CD4-positive, alpha-beta T cell (primary cell): ENCODE data around the gene PTPRN2. TPM values are rescaled to one million over a fixed set of nuclear protein-coding genes. Genes with fewer than 3 reads are reported as not detected.

ENCODE experiments used
- ATAC-seq: fragments of 200-7000 bp; cut with Tn5 transposase; one replicate; pipeline ENCODE4 v1.10.0; 2022; ENCODE audit warnings: mild to moderate bottlenecking; ENCODE audit not compliant: poor library complexity
- CTCF ChIA-PET: fragments of 350-600 bp; sonication (Branson Sonifier 250); formaldehyde crosslinking; loops from one replicate; lab custom pipeline; 2021; ENCODE audit warnings: antibody characterized with exemption, inconsistent platforms; lab: Charles Lee
- POLR2A ChIA-PET: fragments of 350-600 bp; sonication (Branson Sonifier 250); formaldehyde crosslinking; loops from one replicate; lab custom pipeline; 2021; ENCODE audit warnings: antibody characterized with exemption, inconsistent platforms; lab: Charles Lee
- DNase-seq, 14 experiments: peaks; one replicate each; pipeline ENCODE4 v3.0.0-alpha.2; 2013 to 2020; ENCODE audit warnings: mixed read lengths in 2 of 14
- H3K27ac ChIP-seq, 2 donors: one replicate each; pipeline versions ENCODE4 v1.5.1 to v1.7.0; 2013; ENCODE audit warnings: low read length in 2 of 2, low read depth in 1 of 2, mild to moderate bottlenecking in 1 of 2
- H3K27me3 ChIP-seq, 2 experiments: 1 replicate in 1 of 2; 2 replicates in 1 of 2; pipeline versions ENCODE4 v1.6.1 to v1.7.0; 2013; ENCODE audit warnings: low read length in 2 of 2, control low read depth in 1 of 2, mild to moderate bottlenecking in 1 of 2, moderate library complexity in 1 of 2; ENCODE audit not compliant: insufficient read depth in 2 of 2, control insufficient read depth in 1 of 2
- H3K36me3 ChIP-seq: one replicate; pipeline ENCODE4 v1.6.1; 2013; ENCODE audit warnings: low read length, control low read depth; ENCODE audit not compliant: insufficient read depth
- H3K4me1 ChIP-seq: one replicate; pipeline ENCODE4 v1.6.1; 2013; ENCODE audit warnings: low read length, control low read depth; ENCODE audit not compliant: insufficient read depth
- H3K4me3 ChIP-seq: one replicate; pipeline ENCODE4 v1.5.1; 2013; ENCODE audit warnings: mild to moderate bottlenecking, low read length, moderate library complexity
- H3K9me3 ChIP-seq, 2 experiments: 1 replicate in 1 of 2; 2 replicates in 1 of 2; pipeline versions ENCODE4 v1.6.1 to v1.7.0; 2013; ENCODE audit warnings: low read length in 2 of 2, mild to moderate bottlenecking in 2 of 2, control low read depth in 1 of 2, moderate library complexity in 1 of 2; ENCODE audit not compliant: control insufficient read depth in 1 of 2, insufficient read depth in 1 of 2
- H3K27ac Mint-ChIP-seq: one replicate; pipeline ENCODE4 v1.8.0; 2020; ENCODE audit warnings: mixed read lengths
- H3K27me3 Mint-ChIP-seq: one replicate; pipeline ENCODE4 v1.8.0; 2021; ENCODE audit warnings: mixed read lengths
- H3K36me3 Mint-ChIP-seq: one replicate; pipeline ENCODE4 v1.8.0; 2021; ENCODE audit warnings: low read depth, mixed read lengths
- H3K4me1 Mint-ChIP-seq: one replicate; pipeline ENCODE4 v1.8.0; 2021; ENCODE audit warnings: low read depth, mixed read lengths
- H3K4me3 Mint-ChIP-seq: one replicate; pipeline ENCODE4 v1.8.0; 2020; ENCODE audit warnings: mild to moderate bottlenecking, mixed read lengths
- H3K9me3 Mint-ChIP-seq: one replicate; pipeline ENCODE4 v1.8.0; 2020; ENCODE audit warnings: mixed read lengths
- intact Hi-C, 2 experiments: fragments of 100-400 bp; cut with DNase I in 1 of 2; cut with micrococcal nuclease in 1 of 2; formaldehyde crosslinking; loops; one replicate each; pipeline versions ENCODE4 v1.15.1 to v1.9.0; 2023 to 2025; cut with DNase I, micrococcal nuclease
- total RNA-seq, 174 experiments: library from RNA in 2 of 174; stranded (reverse) in 2 of 174; gene quantifications; one replicate each; pipeline ENCODE4 v1.2.3 and lab custom pipeline; 2021 to 2026
- TF ChIP-seq, protein P1 (sequence below): fragments of 200-600 bp; IDR thresholded peaks from one replicate; pipeline ENCODE4 v1.8.0; 2022; ENCODE audit warnings: antibody characterized with exemption, mild to moderate bottlenecking

PTPRN2 gene
- total RNA-seq, 2 experiments from 2014 or later, result 0.34 to 0.44 TPM

DNA sequence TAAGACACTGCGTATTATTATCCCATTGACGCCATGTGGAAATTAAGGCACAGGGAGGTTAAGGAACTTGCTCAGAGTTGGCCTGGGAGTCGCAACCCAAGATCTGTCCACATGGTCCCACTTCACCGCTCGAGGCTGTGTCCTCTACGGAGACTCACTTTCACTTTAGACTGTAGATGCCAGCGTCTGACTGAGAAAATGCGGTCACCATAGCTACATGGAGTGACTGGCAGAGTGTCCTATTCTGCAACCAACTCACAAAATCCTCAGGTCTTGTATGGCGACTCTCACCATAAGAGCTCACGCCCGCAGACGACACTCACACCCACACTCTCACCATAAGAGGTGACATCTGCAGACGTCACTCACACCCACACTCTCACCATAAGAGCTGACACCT is 257.9 kb downstream of the PTPRN2 start:
- CTCF ChIA-PET, result no interaction called here
- DNase-seq, result no peak
- no peak overlapping the region for H3K4me3 ChIP-seq
- H3K9me3 Mint-ChIP-seq, result peaks cover 11% of the 10 kb centered on the region
- no peak overlapping the region for H3K27ac Mint-ChIP-seq
- no peak overlapping the region for H3K27ac ChIP-seq
- intact Hi-C loops, result no loop called here
- H3K4me3 Mint-ChIP-seq, result no peak overlapping the region
- peaks cover 0 to 39% of the 10 kb centered on the region in 2 experiments for H3K9me3 ChIP-seq
- H3K36me3 ChIP-seq, result no peaks in the 10 kb centered on the region
- POLR2A ChIA-PET, result no interaction called here
- no peaks in the 10 kb centered on the region for H3K36me3 Mint-ChIP-seq
- no peak for ATAC-seq
- H3K4me1 ChIP-seq, result no peaks in the 10 kb centered on the region
- H3K27me3 Mint-ChIP-seq, result peaks cover 8% of the 10 kb centered on the region
- TF ChIP-seq, protein P1, sequence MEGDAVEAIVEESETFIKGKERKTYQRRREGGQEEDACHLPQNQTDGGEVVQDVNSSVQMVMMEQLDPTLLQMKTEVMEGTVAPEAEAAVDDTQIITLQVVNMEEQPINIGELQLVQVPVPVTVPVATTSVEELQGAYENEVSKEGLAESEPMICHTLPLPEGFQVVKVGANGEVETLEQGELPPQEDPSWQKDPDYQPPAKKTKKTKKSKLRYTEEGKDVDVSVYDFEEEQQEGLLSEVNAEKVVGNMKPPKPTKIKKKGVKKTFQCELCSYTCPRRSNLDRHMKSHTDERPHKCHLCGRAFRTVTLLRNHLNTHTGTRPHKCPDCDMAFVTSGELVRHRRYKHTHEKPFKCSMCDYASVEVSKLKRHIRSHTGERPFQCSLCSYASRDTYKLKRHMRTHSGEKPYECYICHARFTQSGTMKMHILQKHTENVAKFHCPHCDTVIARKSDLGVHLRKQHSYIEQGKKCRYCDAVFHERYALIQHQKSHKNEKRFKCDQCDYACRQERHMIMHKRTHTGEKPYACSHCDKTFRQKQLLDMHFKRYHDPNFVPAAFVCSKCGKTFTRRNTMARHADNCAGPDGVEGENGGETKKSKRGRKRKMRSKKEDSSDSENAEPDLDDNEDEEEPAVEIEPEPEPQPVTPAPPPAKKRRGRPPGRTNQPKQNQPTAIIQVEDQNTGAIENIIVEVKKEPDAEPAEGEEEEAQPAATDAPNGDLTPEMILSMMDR, result no peak
- H3K27me3 ChIP-seq, result no peaks in the 10 kb centered on the region
- H3K4me1 Mint-ChIP-seq, result no peaks in the 10 kb centered on the region

- H3K4me1 ChIP-seq, result no peaks in the 10 kb centered on the region
- POLR2A ChIA-PET, result no interaction called here
- no peaks in the 10 kb centered on the region for H3K27me3 ChIP-seq
- intact Hi-C loops, result no loop called here
- no peak overlapping the region for H3K27ac Mint-ChIP-seq
- no peaks in the 10 kb centered on the region for H3K4me1 Mint-ChIP-seq
- DNase-seq (no peak), ATAC-seq (no peak)
- peaks cover 9% of the 10 kb centered on the region for H3K9me3 Mint-ChIP-seq
- no peaks in the 10 kb centered on the region for H3K36me3 Mint-ChIP-seq
- CTCF ChIA-PET, result no interaction called here
- H3K9me3 ChIP-seq, result peaks cover 0 to 45% of the 10 kb centered on the region in 2 experiments
- H3K27me3 Mint-ChIP-seq, result peaks cover 8% of the 10 kb centered on the region
- H3K27ac ChIP-seq, result no peak overlapping the region
- TF ChIP-seq, protein P1, result no peak
- H3K4me3 Mint-ChIP-seq, result no peak overlapping the region
- H3K36me3 ChIP-seq, result no peaks in the 10 kb centered on the region
- no peak overlapping the region for H3K4me3 ChIP-seq
These were observed 258.5 kb downstream of the PTPRN2 start for GRCh38 chr7:158329014-158329610.

DNA sequence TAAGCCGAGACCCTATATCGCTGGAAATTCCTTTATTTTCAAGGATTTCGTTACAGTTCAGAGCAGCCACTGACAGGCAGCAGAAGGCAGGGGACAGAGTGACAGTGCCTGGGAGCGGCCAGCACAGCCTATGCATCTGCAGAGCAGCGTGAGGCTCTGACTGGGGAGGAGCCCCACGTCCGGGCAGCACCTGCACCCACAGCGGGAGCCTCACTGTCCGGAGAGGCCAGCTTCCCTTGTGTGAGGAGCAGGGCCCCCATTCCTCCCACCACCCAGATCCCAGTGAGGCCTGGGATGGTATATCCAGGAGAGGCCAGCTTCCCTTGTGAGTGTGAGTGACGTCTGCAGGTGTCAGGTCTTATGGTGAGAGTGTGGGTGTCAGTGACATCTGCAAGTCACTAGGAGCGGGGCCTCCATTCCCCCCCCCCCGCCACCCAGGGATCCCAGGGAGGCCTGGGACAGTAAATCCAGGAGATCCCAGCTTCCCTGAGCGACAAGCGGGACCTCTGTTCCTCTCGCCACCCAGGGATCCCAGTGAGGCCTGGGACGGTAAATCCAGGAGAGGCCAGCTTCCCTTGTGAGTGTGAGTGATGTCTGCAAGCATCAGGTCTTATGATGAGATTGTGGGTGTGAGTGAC is 259.1 kb downstream of the PTPRN2 start:
- no peak overlapping the region for H3K4me3 Mint-ChIP-seq
- H3K4me3 ChIP-seq, result no peak overlapping the region
- ChIA-PET CTCF (no interaction called here), POLR2A (no interaction called here)
- ATAC-seq (no peak), DNase-seq (no peak)
- no peaks in the 10 kb centered on the region for H3K36me3 Mint-ChIP-seq
- no peaks in the 10 kb centered on the region for H3K4me1 Mint-ChIP-seq
- intact Hi-C loops, result no loop called here
- H3K27me3 ChIP-seq, result no peaks in the 10 kb centered on the region
- no peak overlapping the region for H3K27ac ChIP-seq
- H3K36me3 ChIP-seq, result no peaks in the 10 kb centered on the region
- TF ChIP-seq, protein P1, result no peak
- no peak overlapping the region for H3K27ac Mint-ChIP-seq
- peaks cover 9% of the 10 kb centered on the region for H3K9me3 Mint-ChIP-seq
- H3K9me3 ChIP-seq, result peaks cover 0 to 48% of the 10 kb centered on the region in 2 experiments
- no peaks in the 10 kb centered on the region for H3K4me1 ChIP-seq
- H3K27me3 Mint-ChIP-seq, result peaks cover 8% of the 10 kb centered on the region
